Activated naive CD4-positive, alpha-beta T cell treated with anti-CD3 and anti-CD28 coated beads, Interleukin-2, amount 10 ng/mL, durations not matched to agents 5 hours and 36 hours (primary cell): Measurements from ENCODE around the gene RHCE. TPM values are rescaled to one million over a fixed set of nuclear protein-coding genes. Genes with fewer than 3 reads are reported as not detected.

Experiments used
- total RNA-seq, 2 experiments: library from RNA; stranded (reverse); gene quantifications; one replicate each; pipeline ENCODE4 v1.2.3, GENCODE V29; 2021

RHCE gene
- total RNA-seq = under 1 TPM in 1 of 2 experiments, not detected in 1; 0.10 TPM

DNA sequence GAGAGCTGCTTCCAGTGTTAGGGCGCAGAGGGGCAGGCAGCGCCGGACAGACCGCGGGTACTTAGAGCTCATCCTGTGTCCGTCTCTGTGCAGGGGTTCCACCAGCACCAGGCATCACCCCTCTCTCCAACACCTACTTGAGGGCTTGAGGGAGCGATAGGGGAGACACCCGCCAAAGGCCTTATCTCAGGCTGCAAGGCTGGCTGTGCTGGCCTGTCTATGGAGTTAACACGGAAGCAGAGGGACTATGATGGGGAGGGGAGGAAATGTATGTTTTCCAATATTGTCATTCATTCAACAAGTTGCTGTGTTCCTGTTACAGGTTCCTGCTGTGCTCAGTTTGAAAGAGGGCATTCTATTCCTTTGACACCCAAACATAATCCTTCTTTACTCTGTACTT, at the start of gene RHCE:
Gene RHCE (minus strand): TSS at position 111 of the 400 bp plus-strand sequence. CDS start 39 bp downstream, at position 72.

GRCh38 chr1:25430073-25430966, 9.7 kb upstream of the RHCE start, which contains the start of gene MACO1:
Gene MACO1 (plus strand): TSS chr1:25430897. CDS start chr1:25431099, 202 bp downstream.

DNA sequence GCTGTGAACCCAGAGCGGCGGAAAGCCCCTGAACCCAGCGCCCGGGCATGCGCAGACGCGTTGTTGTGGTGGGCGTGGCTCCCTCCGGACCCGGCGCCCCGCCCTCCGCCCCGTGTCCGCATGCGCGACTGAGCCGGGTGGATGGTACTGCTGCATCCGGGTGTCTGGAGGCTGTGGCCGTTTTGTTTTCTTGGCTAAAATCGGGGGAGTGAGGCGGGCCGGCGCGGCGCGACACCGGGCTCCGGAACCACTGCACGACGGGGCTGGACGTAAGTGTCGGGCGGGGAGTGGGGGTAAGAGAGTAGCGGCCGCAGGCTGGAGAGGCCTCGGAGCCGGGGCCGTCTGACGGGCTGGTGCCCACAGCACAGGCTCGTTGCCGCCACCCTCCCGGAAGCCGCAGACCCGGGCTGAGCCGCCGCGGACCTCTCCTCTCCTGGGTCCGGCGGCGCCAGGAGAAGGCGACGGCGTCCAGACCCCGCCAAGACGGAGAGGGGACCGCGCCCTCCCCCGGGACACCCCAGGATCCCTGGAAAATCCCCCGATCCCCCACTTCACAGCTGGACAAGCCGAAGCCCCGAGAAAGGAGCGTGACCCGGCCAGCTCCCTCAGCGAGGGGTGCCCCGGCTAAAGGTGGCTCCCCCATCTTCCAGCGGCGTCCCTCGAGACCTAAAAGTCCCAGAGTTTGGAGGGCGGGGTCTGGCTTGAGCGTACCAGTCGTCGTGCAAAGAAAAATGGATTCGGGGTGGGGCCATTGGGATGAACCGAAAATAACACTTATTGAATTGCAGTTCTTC, 82.2 kb downstream of the RHCE start, which contains the start of gene TMEM50A:
Gene TMEM50A (plus strand): TSS at position 147 of the 794 bp plus-strand sequence. CDS start 2,153 bp downstream, outside the sequence.

Other genes starting within 250 kb of the RHCE start
- gene SYF2, start 188.3 kb downstream of the RHCE start, total RNA-seq = 10 to 100 TPM; 56.1 to 60.7 TPM
- 100 to 1,000 TPM; 279 to 294 TPM for gene RSRP1, start 173.4 kb downstream of the RHCE start, total RNA-seq
- gene RHD, start 148.3 kb downstream of the RHCE start, total RNA-seq = not detected
- 100 to 1,000 TPM; 131 to 138 TPM for gene TMEM50A, start 82.5 kb downstream of the RHCE start, total RNA-seq
- gene MACO1, start 10.1 kb upstream of the RHCE start, total RNA-seq = 10 to 100 TPM; 23.3 to 24.0 TPM
- 10 to 100 TPM; 82.5 to 86.3 TPM for gene LDLRAP1, start 122.8 kb upstream of the RHCE start, total RNA-seq
- 10 to 100 TPM; 40.9 to 41.0 TPM for gene MAN1C1, start 196.0 kb upstream of the RHCE start, total RNA-seq